Activated CD4-positive, alpha-beta T cell treated with anti-CD3 and anti-CD28 coated beads, Interleukin-2, Interleukin-4, amounts not matched to agents 100 ng/mL and 50 ng/mL, durations not matched to agents 16 hours and 8 hours (primary cell): ENCODE data around the gene NDUFB10.

Source experiments
- DNase-seq: peaks from one replicate; pipeline ENCODE4 v3.0.0-alpha.2; 2020; ENCODE audit warnings: low spot score

NDUFB10 gene

GRCh38 chr16:1984347-1985225 lies 25.2 kb downstream of the NDUFB10 start:
- no peak for DNase-seq

GRCh38 chr16:1985466-1986150 lies 26.3 kb downstream of the NDUFB10 start:
- no peak for DNase-seq

GRCh38 chr16:1987198-1987597 lies 27.9 kb downstream of the NDUFB10 start:
- DNase-seq: no peak

GRCh38 chr16:1989209-1990100 lies 30.1 kb downstream of the NDUFB10 start, which contains the start of gene SYNGR3:
SYNGR3 (plus strand) TSS chr16:1989970; CDS start chr16:1990103, 133 bp downstream.
- no peak for DNase-seq

GRCh38 chr16:1990101-1990350 lies 30.7 kb downstream of the NDUFB10 start:
- no peak for DNase-seq

GRCh38 chr16:1990351-1991134 lies 31.2 kb downstream of the NDUFB10 start:
- no peak for DNase-seq

- DNase-seq: no peak
Observed at GRCh38 chr16:1991135-1991551, 31.8 kb downstream of the NDUFB10 start.

GRCh38 chr16:1991588-1991947 lies 32.2 kb downstream of the NDUFB10 start:
- DNase-seq: no peak

GRCh38 chr16:1991948-1992703 lies 32.8 kb downstream of the NDUFB10 start:
- DNase-seq: peak; percentile 98

- no peak for DNase-seq
Observed at GRCh38 chr16:1992704-1993317, 33.5 kb downstream of the NDUFB10 start.

- DNase-seq: peak; percentile 62
Observed at GRCh38 chr16:1993731-1994131, 34.4 kb downstream of the NDUFB10 start.

- DNase-seq: no peak
Observed at GRCh38 chr16:1997494-1998359, 38.4 kb downstream of the NDUFB10 start.

GRCh38 chr16:1998360-1998835 lies 39.1 kb downstream of the NDUFB10 start:
- no peak for DNase-seq

- no peak for DNase-seq
Observed at GRCh38 chr16:1998852-1999801, 39.8 kb downstream of the NDUFB10 start.

GRCh38 chr16:1999866-2000514 lies 40.7 kb downstream of the NDUFB10 start:
- DNase-seq: no peak

- no peak for DNase-seq
Observed at GRCh38 chr16:2001035-2001434, 41.7 kb downstream of the NDUFB10 start.

- no peak for DNase-seq
Observed at GRCh38 chr16:2001456-2002355, 42.4 kb downstream of the NDUFB10 start.
